LNCaP clone FGC (cell line): ENCODE data around the gene CRY1.
A peak's percentile ranks its signal among the peaks of the same experiment; 100 is the strongest.

Experiments
- DNase-seq: peaks from one replicate; pipeline ENCODE4 v3.0.0-alpha.2; 2011; ENCODE audit warnings: low read depth
- H3K4me3 ChIP-seq: 2 replicates; pipeline ENCODE4 v1.5.1; 2011; ENCODE audit warnings: mild to moderate bottlenecking, low read depth, low read length, control low read depth
- TF ChIP-seq, protein P1 (sequence below): IDR thresholded peaks from 2 replicates; pipeline ENCODE4 v1.5.1; 2012; ENCODE audit warnings: mild to moderate bottlenecking; ENCODE audit not compliant: control insufficient read depth, insufficient read depth; ENCODE audit errors: extremely low read depth

The CRY1 gene

DNA sequence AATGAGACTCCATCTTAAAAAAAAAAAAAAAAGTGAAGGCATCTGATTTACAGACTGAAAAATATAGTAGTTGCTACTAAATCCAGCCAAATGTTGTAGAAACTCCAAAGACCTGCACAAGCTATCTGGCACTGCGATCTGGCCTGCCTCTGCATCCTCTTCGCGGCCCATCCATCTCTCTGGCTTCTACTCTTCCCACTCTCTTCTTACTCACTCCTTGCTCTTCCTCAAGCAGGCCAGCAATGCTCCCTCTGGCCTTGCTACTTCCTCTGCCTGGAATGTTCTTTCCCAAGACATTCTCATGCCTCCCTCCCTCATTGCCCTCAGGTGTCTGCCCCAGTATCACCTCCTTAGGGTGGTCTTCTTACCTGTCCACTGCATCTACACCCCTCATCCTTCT, 9.7 kb upstream of the CRY1 start:
- TF ChIP-seq, protein P1, sequence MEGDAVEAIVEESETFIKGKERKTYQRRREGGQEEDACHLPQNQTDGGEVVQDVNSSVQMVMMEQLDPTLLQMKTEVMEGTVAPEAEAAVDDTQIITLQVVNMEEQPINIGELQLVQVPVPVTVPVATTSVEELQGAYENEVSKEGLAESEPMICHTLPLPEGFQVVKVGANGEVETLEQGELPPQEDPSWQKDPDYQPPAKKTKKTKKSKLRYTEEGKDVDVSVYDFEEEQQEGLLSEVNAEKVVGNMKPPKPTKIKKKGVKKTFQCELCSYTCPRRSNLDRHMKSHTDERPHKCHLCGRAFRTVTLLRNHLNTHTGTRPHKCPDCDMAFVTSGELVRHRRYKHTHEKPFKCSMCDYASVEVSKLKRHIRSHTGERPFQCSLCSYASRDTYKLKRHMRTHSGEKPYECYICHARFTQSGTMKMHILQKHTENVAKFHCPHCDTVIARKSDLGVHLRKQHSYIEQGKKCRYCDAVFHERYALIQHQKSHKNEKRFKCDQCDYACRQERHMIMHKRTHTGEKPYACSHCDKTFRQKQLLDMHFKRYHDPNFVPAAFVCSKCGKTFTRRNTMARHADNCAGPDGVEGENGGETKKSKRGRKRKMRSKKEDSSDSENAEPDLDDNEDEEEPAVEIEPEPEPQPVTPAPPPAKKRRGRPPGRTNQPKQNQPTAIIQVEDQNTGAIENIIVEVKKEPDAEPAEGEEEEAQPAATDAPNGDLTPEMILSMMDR: no peak
- no peak for DNase-seq
- no peak overlapping the region for H3K4me3 ChIP-seq

- DNase-seq: no peak
- TF ChIP-seq, protein P1: no peak
- no peak overlapping the region for H3K4me3 ChIP-seq
Measured at GRCh38 chr12:107102294-107102693, 8.9 kb upstream of the CRY1 start.

DNA sequence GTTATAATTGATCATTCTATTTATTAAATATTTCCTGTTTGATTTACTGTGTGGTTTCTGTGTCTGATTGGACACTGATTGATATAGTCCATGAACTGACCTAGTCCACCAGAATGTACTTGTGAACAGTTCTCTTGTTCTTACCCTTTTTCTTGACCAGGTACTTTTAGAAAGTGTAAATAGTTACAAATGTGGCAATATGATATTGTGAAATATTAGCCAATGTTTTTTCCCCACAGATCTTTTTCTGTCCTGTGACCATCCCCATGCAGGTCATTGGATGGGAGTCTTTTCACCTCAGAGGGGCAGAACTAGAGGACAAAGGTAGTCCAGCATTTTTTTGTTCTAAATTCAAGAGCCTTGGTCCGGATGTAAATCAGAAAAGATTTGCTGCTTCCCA, 8.3 kb upstream of the CRY1 start:
- TF ChIP-seq, protein P1: no peak

DNA sequence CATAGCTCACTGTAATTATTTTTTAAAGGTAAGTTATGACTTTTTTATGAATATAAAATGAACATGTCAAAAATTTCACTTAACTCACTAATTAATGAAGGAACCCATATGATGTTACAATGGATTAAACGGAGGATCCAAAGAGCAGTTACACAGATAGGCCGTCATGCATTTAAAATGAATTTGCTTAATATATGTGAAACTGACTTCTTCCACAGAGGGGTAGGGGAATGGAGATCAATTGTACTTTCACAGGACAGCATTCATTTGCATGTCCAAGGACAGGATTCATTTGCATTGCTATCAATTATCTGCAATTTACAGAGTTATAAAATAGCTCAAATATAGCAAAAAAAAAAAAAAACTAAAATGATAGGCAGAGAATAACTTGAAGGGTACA, 6.6 kb upstream of the CRY1 start:
- TF ChIP-seq, protein P1: no peak
- no peak for DNase-seq
- H3K4me3 ChIP-seq: no peak overlapping the region

More for the DNA sequence above, 8.3 kb upstream of the CRY1 start:
- no peak for DNase-seq
- H3K4me3 ChIP-seq: no peak overlapping the region

DNA sequence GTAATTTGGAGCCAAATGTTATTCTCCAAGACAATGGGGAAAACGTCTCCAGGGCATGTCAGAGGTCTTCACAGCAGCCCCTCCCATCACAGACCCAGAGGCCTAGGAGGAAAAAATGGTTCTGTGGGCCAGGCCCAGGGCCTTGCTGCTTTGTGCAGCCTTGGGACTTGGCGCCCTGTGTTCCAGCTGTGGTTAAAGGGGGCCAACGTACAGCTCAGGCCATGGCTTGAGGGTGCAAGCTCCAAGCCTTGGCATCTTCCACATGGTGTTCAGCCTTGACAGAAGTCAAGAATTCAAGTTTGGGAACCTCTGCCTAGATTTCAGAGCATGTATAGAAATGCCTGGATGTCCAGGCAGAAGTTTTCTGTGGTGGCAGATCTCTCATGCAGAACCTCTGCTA, 3.2 kb upstream of the CRY1 start:
- DNase-seq: no peak
- TF ChIP-seq, protein P1: no peak
- H3K4me3 ChIP-seq: no peak overlapping the region

GRCh38 chr12:107094183-107094448, 767 bp upstream of the CRY1 start:
- no peak for DNase-seq
- TF ChIP-seq, protein P1: no peak
- peak overlapping the region; percentile 70 for H3K4me3 ChIP-seq

DNA sequence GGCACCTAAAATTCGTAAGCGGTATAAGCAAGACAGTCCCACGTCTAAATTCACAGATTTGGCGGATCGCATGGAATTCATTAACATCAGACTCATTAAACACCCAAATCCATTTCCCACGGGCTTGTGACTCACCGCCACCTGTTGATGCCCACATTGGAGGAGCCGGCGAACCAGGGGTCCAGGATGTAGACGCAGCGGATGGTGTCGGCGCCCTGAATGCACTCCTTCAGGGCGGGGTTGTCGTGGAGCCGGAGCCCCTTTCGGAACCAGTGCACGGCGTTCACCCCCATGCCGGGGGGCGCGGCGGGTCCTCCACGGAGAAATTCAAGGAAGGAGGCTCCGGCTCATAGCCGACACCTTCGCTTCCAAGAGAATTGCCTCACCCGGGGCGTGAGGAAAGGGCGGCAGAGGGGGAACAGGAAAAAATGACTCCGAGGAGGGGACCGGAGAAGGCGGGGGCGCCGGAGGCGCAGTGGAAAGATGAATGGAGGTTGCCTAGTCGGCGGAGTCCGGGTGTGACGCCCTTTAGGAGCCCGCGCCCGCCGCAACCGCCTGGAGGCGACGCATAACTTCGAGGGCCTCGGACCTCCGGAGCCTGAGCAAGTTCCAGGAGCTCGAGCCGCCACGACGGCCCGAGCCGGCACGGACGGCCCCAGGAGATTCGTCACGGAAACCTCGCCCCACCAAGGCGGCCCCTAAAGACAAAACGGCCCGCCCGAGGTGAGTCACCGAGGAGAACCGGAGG, 506 bp downstream of the CRY1 start:
- TF ChIP-seq, protein P1: no peak
- H3K4me3 ChIP-seq: peak overlapping the region; percentile 70

More for the DNA sequence above, 506 bp downstream of the CRY1 start:
- DNase-seq: no peak
